GM18511 (cell line): ENCODE measurements around the gene SULF2.

Experiments
- ATAC-seq: cut with Tn5 transposase; IDR thresholded peaks from one replicate; pipeline ENCODE4 v1.9.1; 2021; ENCODE audit warnings: mild to moderate bottlenecking, moderate library complexity; ENCODE audit not compliant: unreplicated experiment

Gene SULF2

DNA sequence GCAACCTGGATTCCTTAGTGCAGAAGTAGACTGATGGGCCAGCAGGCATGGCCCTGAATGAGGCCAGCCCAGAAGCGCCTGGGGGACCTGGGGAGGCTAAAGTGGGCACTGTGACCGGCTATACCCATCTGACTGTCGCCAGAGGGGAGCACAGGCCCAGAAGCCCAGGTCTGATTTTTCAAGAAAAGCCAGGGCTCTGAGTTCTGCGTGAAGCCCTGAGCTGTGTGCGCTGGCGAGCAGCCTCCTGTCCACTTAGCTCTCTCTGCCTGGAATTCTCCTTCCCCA, 111.7 kb downstream of the SULF2 start:
- ATAC-seq = no peak

GRCh38 chr20:47672886-47673670, 112.2 kb downstream of the SULF2 start:
- no peak for ATAC-seq

GRCh38 chr20:47672166-47672565, 113.1 kb downstream of the SULF2 start:
- no peak for ATAC-seq

DNA sequence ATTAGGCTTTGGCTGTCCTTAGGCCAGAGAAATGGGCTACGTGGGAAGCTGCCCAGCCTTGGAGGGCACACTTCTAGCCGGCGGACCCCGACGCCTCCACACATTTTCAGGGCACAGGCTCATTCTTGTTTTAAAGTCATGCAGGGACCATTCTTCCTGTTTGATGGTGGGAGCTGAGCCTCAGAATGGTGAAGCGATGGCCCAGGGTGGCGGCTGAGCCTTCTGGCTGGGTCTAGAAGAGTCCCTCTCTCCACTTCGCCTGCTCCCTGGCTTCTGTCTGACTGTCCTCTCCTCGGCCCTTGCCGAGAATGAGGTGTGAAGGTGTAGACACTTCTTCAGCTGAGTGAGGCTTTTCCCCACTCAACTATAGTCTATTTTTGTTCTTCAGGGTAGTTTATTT, 114.4 kb downstream of the SULF2 start:
- no peak for ATAC-seq

DNA sequence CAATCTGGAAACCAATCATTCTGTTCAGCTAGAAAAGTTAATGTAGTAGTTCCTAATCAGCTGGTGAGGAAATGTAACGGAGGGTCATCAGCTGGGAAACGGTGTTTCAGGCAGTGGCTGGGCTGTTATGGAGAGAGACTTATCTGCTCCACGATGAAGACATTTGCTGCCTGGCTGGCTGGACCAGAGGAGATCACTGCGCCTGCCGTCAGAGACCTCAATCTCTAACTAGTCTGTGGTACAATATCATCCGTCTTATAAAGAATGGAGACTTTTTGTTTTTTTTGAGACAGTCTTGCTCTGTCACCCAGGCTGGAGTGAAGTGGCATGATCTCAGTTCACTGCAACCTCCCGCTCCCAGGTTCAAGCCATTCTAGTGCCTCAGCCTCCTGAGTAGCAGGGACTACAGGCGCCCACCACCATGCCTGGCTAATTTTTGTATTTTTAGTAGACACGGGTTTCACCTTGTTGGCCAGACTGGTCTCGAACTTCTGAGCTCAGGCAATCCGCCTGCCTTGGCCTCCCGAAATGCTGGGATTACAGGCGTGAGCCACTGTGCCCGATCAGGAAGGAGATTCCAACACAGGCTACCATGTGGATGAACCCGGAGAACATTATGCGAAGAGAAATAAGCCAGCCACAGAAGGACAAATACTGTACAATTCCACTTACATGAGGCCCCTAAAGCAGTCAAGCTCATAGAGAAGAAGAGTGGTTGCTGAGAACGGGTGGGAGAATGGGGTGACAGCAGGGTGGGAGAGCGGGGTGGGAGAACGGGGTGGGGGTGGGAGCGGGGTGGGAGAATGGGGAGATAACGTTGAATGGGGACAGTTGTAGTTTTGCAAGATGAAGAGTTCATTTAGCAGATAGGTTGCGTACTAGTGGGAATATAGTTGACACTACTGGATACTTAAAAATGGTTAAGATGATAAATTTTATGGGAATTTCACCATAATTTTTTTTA, 115.1 kb downstream of the SULF2 start:
- ATAC-seq = no peak

DNA sequence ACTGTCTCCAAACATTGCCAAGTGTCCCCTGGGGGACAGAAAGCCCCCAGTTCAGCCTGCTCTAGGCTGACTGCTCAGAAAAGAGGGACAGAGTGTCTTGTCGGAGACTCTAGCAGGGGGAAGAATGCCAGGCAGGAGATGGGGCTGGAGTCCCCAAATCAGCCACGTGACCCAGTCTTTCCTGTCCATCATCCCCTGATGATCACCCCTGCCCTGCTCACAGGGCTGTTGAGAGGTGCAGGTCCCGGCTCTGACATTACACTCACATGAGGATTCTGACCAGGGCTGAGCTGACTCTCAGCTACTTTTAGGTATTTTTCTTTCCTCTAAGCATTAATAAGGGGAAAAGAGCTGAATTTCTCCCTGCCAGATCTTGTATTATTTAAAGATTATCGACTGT, 115.8 kb downstream of the SULF2 start:
- ATAC-seq = no peak

- ATAC-seq = no peak
Measured at GRCh38 chr20:47669152-47669425, 116.2 kb downstream of the SULF2 start.

DNA sequence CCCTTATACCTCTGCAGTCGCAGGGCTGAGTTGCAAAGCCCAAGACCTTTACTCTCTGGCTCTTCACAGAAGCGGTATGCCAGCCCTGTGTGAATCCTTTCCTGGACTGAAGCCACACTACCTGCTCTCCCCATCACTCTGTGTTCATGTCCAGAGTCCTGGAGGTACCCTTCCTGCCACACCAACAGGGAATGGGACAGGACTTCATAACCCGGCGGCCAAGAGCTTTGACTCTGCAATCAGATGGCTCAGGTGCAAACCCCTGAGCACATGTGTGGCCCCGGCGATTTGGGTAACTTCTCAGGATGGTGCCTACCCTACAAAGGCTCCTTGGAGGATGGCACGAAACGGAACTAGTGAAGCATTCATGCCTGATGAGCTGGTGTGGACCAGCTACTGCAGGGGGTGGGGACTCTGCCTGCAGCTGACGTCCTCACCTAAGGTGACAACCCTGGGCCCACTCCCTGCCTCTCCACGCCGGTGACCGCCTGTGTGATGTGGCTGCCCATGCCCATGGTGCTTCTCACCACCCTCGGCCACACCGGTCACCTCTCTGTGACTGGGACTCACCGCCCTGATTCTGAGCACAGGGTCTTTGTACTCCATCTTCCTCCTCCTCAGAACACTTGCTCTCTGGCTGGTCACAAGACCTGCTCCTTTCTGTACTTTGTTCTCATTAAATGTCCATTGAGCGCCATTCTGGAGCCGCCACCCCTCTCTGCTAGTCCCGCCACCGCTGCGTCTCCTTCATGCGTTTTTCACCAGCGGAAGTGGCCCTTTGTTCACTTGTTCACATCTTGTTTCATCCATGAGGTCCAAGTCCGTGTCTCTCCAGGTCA, 116.7 kb downstream of the SULF2 start:
- ATAC-seq = no peak

DNA sequence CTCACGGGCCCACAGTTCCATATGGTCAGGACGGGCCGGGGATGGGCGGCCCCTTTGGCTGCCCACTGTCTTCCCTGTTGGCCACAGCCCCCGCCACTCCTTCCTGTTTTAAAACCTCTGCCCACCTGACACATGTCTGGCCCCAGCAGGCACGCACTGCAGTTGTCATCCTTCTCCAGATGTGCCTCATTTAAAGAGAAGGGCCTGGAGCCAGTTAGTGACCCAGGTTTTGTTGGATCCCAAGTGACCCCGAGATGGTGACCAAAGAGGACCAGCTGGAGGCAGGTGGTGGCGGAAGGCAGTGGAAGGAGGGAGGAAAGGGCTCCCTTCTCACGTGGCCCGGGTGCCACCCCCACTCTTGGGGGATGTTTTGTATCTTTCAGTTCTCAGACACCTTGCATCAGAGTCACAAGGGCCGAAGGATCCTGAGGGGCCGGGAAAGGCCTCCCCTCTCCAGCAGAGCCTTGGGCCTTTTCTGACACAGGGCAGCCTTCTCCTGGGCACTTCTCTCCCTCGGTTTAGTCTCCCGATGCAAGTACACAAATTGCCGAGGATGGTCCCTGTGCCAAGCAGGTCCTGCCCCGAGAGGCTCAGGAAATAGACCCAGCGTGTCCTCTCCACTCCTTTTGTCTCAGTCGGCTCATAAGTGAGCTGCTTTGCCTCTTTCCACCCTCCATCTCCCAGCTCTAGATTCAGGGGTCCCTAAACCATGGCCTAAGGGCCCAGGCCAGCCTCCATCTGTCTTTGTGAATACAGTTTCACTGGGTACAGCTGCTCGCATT, 117.6 kb downstream of the SULF2 start:
- no peak for ATAC-seq

- no peak for ATAC-seq
Measured at GRCh38 chr20:47667086-47667485, 118.2 kb downstream of the SULF2 start.

DNA sequence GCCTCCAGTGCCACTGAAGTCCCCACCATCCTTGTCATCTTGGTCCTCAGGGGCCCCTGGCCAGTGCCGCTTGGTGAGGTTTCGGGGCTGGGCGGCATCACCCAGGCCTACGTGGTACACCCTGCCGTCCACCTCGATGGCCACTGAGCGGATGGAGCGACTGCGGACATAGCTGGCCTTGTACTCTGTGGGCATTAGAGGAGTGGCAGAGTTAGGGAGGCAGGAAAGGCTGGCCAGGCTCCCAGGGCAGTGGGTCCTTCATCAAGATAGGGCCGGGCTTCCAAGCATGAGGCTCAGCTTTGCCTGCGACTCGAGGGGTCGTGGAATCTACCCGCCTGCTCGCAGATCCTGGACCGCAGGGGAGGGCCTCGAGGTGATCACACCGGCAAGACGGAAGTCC, 119.0 kb downstream of the SULF2 start:
- no peak for ATAC-seq

GRCh38 chr20:47665221-47665991, 119.9 kb downstream of the SULF2 start:
- ATAC-seq = no peak

- ATAC-seq = no peak
Measured at GRCh38 chr20:47664744-47665143, 120.5 kb downstream of the SULF2 start.

- ATAC-seq = no peak
Measured at GRCh38 chr20:47664068-47664437, 121.2 kb downstream of the SULF2 start.

DNA sequence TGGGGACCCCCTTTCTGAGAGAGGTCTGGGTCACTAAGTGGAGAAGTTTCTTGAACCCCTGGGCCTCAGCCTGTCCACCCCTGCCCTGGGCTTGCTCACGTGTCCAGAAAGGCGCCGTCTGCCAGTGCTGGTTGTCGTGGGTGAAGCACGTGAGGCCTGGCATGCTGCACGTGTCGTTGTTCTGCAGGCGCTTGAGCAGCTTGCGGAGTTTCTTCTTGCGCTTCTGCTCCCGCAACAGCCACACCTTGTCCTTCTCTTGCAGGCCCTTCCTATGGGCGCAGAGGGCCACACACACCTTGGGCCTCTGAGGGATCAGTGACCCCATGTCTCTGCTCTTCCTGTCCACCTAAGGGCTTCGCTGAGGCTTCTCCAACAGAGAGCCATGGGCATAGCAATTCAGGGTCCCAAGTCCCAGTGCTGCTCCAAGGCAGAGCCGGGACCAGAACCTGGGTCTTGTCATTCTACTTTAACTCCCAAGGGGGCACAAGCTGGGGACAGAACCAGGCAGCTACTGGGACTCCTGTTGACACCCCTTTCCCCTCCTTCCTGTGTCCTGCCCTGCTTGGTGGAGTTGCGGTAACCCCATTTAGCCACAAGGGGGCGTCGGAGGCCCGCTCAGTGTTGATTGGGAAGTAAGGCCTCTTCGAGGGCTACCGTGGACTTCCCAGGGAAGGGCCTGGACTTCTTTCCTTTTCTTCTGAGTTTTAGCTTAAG, 121.8 kb downstream of the SULF2 start:
- ATAC-seq = peak; percentile 60

- no peak for ATAC-seq
Measured at GRCh38 chr20:47662483-47663353, 122.6 kb downstream of the SULF2 start.

DNA sequence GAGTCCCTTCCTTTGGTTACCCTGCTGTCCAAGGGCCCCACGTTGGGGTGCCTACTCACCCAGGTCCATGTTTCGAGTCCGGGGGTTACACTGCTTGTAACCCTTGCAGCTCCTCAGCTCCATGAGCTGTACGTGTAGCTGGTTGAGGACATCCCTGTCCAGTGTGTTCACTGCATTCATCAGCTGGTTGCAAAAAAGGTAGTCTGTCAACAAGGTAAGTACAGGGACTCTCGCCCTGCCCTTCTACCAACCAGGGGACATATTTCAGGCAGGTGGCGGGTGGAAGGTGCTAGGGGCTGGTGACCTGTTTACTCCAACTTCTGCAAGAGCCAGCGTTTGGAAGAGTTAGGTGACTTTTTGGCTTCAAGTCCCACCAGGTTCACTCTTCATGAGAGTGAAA, 123.6 kb downstream of the SULF2 start:
- ATAC-seq = no peak

DNA sequence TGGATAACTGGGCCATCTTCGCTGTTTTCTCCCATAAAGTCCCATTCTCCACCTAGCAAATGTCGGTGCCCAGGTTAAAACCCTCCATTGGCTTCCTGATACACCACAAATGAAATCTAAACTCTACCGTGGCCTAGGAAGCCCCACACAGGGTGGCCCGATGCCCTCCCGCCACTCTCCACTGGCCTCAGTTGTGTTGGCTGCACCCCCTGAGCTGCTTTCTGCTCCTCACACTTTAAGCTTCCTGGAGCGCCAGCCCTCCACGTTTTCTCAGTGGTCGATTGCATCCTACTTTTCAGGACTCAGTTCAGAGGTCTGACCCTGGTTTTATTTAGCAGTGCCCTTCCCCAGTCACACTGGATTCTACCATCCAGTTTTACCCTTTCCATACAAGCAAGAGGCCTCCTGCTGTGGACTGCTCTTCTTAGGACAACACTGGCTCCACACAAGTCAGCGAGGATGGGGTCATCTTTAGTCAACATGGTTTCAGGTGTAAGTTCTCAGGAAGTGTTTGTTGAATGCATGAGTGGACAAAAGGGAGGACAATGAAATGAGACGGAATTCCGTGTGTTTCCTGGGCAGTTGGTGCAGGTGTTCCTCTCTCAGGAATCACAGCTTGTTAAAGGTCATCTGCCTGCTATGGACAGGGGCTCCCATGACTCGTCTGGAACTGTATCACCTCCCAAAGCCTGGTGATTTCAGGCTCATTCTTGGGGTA, 124.1 kb downstream of the SULF2 start:
- no peak for ATAC-seq
